SK-N-SH (cell line): Measurements from ENCODE around the gene CUX1. TPM values are rescaled to one million over a fixed set of nuclear protein-coding genes. Genes with fewer than 3 reads are reported as not detected.

Experiments used
- CTCF ChIA-PET: fragments of 300-600, 350-600 bp; formaldehyde crosslinking; extraction: SDS; loops from one replicate; lab custom pipeline; 2021; lab: Yijun Ruan, JAX
- POLR2A ChIA-PET: fragments of 350-600 bp; sonication (Branson Sonifier 250); formaldehyde crosslinking; extraction: SDS; loops from one replicate; lab custom pipeline; 2020; ENCODE audit warnings: antibody characterized with exemption, inconsistent platforms; lab: Yijun Ruan, JAX
- DNase-seq: peaks from one replicate; pipeline ENCODE4 v3.0.0; 2012
- H2AFZ ChIP-seq: fragments of 200-600 bp; sonication (generic); 2 replicates; pipeline ENCODE4 v1.8.1; 2016; ENCODE audit warnings: antibody characterized with exemption, mild to moderate bottlenecking, low read depth
- H3F3A ChIP-seq: fragments of 200-600 bp; sonication (generic); replicated peaks from 2 replicates; pipeline ENCODE3; 2016; ENCODE audit warnings: antibody characterized with exemption, mild to moderate bottlenecking; ENCODE audit not compliant: insufficient read depth
- H3K27ac ChIP-seq, 2 experiments: fragments of 200-500 bp in 1 of 2; fragments of 200-600 bp in 1 of 2; sonication (Bioruptor generic) in 1 of 2; sonication (generic), shearing (Covaris generic) in 1 of 2; 2 replicates each; pipeline versions ENCODE4 v1.5.1 to v1.6.1; 2014 to 2016; ENCODE audit warnings: low read depth in 2 of 2, inconsistent platforms in 1 of 2, low read length in 1 of 2, mild to moderate bottlenecking in 1 of 2, mixed read lengths in 1 of 2
- H3K27me3 ChIP-seq: fragments of 200-600 bp; sonication (generic), shearing (Covaris generic); 2 replicates; pipeline ENCODE4 v1.6.1; 2016; ENCODE audit warnings: mixed run types; ENCODE audit not compliant: insufficient read depth
- H3K36me3 ChIP-seq, 2 experiments: fragments of 200-500 bp in 1 of 2; fragments of 200-600 bp in 1 of 2; sonication (Bioruptor generic) in 1 of 2; sonication (generic) in 1 of 2; replicated peaks in 1 of 2; 2 replicates each; pipeline versions ENCODE3 to v1.5.1; 2014 to 2016; ENCODE audit warnings: low read length in 1 of 2, mild to moderate bottlenecking in 1 of 2; ENCODE audit not compliant: insufficient read depth in 2 of 2, control insufficient read depth in 1 of 2
- H3K4me1 ChIP-seq, 2 experiments: fragments of 200-500 bp in 1 of 2; fragments of 200-600 bp in 1 of 2; sonication (Bioruptor generic) in 1 of 2; sonication (generic), shearing (Covaris generic) in 1 of 2; 2 replicates each; pipeline versions ENCODE4 v1.5.1 to v1.6.1; 2014 to 2016; ENCODE audit warnings: low read depth in 1 of 2, low read length in 1 of 2, mixed run types in 1 of 2; ENCODE audit not compliant: insufficient read depth in 2 of 2, control insufficient read depth in 1 of 2
- H3K4me2 ChIP-seq: fragments of 200-600 bp; sonication (generic), shearing (Covaris generic); 2 replicates; pipeline ENCODE4 v1.6.1; 2017; ENCODE audit warnings: mixed run types
- H3K4me3 ChIP-seq, 2 experiments: fragments of 200-500 bp in 1 of 2; fragments of 200-600 bp in 1 of 2; sonication (Bioruptor generic) in 1 of 2; sonication (generic), shearing (Covaris generic) in 1 of 2; 2 replicates each; pipeline versions ENCODE4 v1.5.1 to v1.8.1; 2014 to 2016; ENCODE audit warnings: low read depth in 2 of 2, inconsistent platforms in 1 of 2, low read length in 1 of 2, mild to moderate bottlenecking in 1 of 2, mixed read lengths in 1 of 2, moderate library complexity in 1 of 2
- H3K79me2 ChIP-seq: fragments of 200-600 bp; sonication (generic); 2 replicates; pipeline ENCODE4 v1.8.1; 2017; ENCODE audit warnings: mild to moderate bottlenecking; ENCODE audit not compliant: insufficient read depth
- H3K9ac ChIP-seq: fragments of 200-600 bp; sonication (generic); 2 replicates; pipeline ENCODE4 v1.6.1; 2017; ENCODE audit warnings: mixed run types
- H3K9me2 ChIP-seq: fragments of 200-600 bp; sonication (generic); 2 replicates; pipeline ENCODE4 v1.6.1; 2017; ENCODE audit warnings: mixed run types
- H3K9me3 ChIP-seq: fragments of 200-600 bp; sonication (generic); 2 replicates; pipeline ENCODE4 v1.6.1; 2017; ENCODE audit warnings: mixed run types, mild to moderate bottlenecking, moderate library complexity
- H4K20me1 ChIP-seq: fragments of 200-600 bp; sonication (generic); 2 replicates; pipeline ENCODE4 v1.6.1; 2017; ENCODE audit warnings: mild to moderate bottlenecking, mixed run types; ENCODE audit not compliant: insufficient read depth
- CHD2 ChIP-seq: fragments of 150-350 bp; IDR thresholded peaks from 2 replicates; pipeline ENCODE4 v1.6.1; 2018; ENCODE audit warnings: low read length; ENCODE audit not compliant: partially characterized antibody
- EZH2phosphoT487 ChIP-seq: fragments of 200-600 bp; sonication (generic); IDR thresholded peaks from 2 replicates; pipeline ENCODE4 v1.6.1; 2017; ENCODE audit warnings: low read depth, mixed run types, mild to moderate bottlenecking, antibody characterized with exemption, moderate library complexity, borderline replicate concordance
- FOSL2 ChIP-seq: IDR thresholded peaks from 2 replicates; pipeline ENCODE4 v1.4.0; 2012; ENCODE audit warnings: low read depth, mild to moderate bottlenecking, moderate library complexity, borderline replicate concordance
- FOXJ3 ChIP-seq: sonication (generic); formaldehyde crosslinking; IDR thresholded peaks from 2 replicates; pipeline ENCODE4 v1.5.1; 2020; ENCODE audit warnings: mild to moderate bottlenecking, missing genetic modification reagents
- GATA2 ChIP-seq: sonication (generic); formaldehyde crosslinking; IDR thresholded peaks from 2 replicates; pipeline ENCODE4 v1.5.0; 2020; ENCODE audit warnings: mild to moderate bottlenecking, missing genetic modification reagents
- MEF2A ChIP-seq: IDR thresholded peaks from 2 replicates; pipeline ENCODE4 v1.4.0; 2012; ENCODE audit warnings: low read depth, borderline replicate concordance
- NFIC ChIP-seq: IDR thresholded peaks from 2 replicates; pipeline ENCODE4 v1.4.0; 2012; ENCODE audit warnings: borderline replicate concordance
- RAD21 ChIP-seq: IDR thresholded peaks from 2 replicates; pipeline ENCODE4 v1.6.1; 2012; ENCODE audit warnings: mild to moderate bottlenecking, low read length
- RCOR1 ChIP-seq: fragments of 150-350 bp; IDR thresholded peaks from 2 replicates; pipeline ENCODE4 v1.6.1; 2017; ENCODE audit warnings: antibody characterized with exemption, low read length
- YY1 ChIP-seq: IDR thresholded peaks from 2 replicates; pipeline ENCODE4 v1.4.0; 2012; ENCODE audit warnings: low read depth, mild to moderate bottlenecking
- WGBS: methylation state at CpG from one replicate; pipeline ENCODE4 v1.1.6; 2017; ENCODE audit warnings: low lambda C conversion rate; 5-methylcytosine and 5-hydroxymethylcytosine counted together
- polyA plus RNA-seq, 3 experiments: library from polyadenylated mRNA; depleted of rRNA; stranded (reverse); fragments of >200 nt; gene quantifications; 2 replicates each; pipeline ENCODE4 v1.2.3, GENCODE V29; 2012
- TF ChIP-seq, protein P1 (sequence below): IDR thresholded peaks from 2 replicates; pipeline ENCODE4 v1.4.0; 2012; ENCODE audit warnings: low read depth, borderline replicate concordance
- TF ChIP-seq, protein P2 (sequence below): IDR thresholded peaks from 2 replicates; pipeline ENCODE4 v1.6.1; 2012; ENCODE audit warnings: mild to moderate bottlenecking, low read depth, low read length, moderate library complexity
- TF ChIP-seq, protein P3 (sequence below): fragments of 200-600 bp; sonication (generic); IDR thresholded peaks from 2 replicates; pipeline ENCODE4 v1.6.1; 2017; ENCODE audit warnings: antibody characterized with exemption, mild to moderate bottlenecking, moderate library complexity
- TF ChIP-seq, protein P4 (sequence below): IDR thresholded peaks from 2 replicates; pipeline ENCODE4; 2012
- TF ChIP-seq, protein P5 (sequence below): IDR thresholded peaks from 2 replicates; pipeline ENCODE4 v1.4.0; 2012; ENCODE audit warnings: low read depth

CUX1 gene
- polyA plus RNA-seq, 1 of the 3 experiments (the other 2 are of a cell fraction), result 68.6 TPM

DNA sequence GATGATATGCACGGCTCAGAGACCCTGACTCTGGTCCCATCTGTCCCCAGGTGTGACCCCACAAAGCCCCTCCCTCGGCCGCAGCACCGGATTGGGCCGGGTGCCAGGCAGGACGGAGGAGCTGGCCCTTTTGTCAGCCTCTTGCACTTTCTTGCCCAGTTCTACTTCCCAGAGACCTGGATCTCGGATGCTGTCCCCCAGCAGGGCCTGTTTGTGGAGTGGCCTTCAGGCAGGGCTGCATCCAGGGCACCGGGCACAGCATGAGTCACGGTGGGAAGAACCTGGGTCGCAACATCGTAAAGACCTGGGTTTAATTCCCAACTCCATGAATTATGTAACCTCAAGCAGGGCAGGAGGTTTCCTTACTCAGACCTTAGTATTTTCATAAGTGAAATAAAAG, 310.9 kb downstream of the CUX1 start:
- ChIA-PET CTCF (interaction anchor here (1.5 kb wide), 2 partner anchors 9 to 11 kb away, joined by 3 read pairs; no protein-coding TSS in a partner anchor), POLR2A (no interaction called here)
- Histone ChIP-seq H3K79me2 (no peaks in the 10 kb centered on the region), H3K27ac (no peak overlapping the region), H3K36me3 (no peaks in the 10 kb centered on the region), H3K9ac (no peak overlapping the region), H4K20me1 (no peaks in the 10 kb centered on the region), H3K9me2 (no peaks in the 10 kb centered on the region), H3K27me3 (no peaks in the 10 kb centered on the region), H3F3A (peaks cover 3% of the 10 kb centered on the region), H3K9me3 (no peaks in the 10 kb centered on the region), H2AFZ (no peak overlapping the region), H3K4me1 (no peaks in the 10 kb centered on the region), H3K4me2 (no peak overlapping the region), H3K4me3 (no peak overlapping the region)
- TF ChIP-seq, protein P1, sequence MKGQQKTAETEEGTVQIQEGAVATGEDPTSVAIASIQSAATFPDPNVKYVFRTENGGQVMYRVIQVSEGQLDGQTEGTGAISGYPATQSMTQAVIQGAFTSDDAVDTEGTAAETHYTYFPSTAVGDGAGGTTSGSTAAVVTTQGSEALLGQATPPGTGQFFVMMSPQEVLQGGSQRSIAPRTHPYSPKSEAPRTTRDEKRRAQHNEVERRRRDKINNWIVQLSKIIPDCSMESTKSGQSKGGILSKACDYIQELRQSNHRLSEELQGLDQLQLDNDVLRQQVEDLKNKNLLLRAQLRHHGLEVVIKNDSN, result no peak
- no peak for TF ChIP-seq MEF2A
- no peak for TF ChIP-seq FOXJ3 (CRISPR knock-in tag)
- TF ChIP-seq RCOR1, result no peak
- no peak for TF ChIP-seq GATA2 (CRISPR knock-in tag)
- no peak for TF ChIP-seq FOSL2
- TF ChIP-seq, protein P2, sequence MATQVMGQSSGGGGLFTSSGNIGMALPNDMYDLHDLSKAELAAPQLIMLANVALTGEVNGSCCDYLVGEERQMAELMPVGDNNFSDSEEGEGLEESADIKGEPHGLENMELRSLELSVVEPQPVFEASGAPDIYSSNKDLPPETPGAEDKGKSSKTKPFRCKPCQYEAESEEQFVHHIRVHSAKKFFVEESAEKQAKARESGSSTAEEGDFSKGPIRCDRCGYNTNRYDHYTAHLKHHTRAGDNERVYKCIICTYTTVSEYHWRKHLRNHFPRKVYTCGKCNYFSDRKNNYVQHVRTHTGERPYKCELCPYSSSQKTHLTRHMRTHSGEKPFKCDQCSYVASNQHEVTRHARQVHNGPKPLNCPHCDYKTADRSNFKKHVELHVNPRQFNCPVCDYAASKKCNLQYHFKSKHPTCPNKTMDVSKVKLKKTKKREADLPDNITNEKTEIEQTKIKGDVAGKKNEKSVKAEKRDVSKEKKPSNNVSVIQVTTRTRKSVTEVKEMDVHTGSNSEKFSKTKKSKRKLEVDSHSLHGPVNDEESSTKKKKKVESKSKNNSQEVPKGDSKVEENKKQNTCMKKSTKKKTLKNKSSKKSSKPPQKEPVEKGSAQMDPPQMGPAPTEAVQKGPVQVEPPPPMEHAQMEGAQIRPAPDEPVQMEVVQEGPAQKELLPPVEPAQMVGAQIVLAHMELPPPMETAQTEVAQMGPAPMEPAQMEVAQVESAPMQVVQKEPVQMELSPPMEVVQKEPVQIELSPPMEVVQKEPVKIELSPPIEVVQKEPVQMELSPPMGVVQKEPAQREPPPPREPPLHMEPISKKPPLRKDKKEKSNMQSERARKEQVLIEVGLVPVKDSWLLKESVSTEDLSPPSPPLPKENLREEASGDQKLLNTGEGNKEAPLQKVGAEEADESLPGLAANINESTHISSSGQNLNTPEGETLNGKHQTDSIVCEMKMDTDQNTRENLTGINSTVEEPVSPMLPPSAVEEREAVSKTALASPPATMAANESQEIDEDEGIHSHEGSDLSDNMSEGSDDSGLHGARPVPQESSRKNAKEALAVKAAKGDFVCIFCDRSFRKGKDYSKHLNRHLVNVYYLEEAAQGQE, result no peak
- no peak for TF ChIP-seq CHD2
- TF ChIP-seq, protein P3, sequence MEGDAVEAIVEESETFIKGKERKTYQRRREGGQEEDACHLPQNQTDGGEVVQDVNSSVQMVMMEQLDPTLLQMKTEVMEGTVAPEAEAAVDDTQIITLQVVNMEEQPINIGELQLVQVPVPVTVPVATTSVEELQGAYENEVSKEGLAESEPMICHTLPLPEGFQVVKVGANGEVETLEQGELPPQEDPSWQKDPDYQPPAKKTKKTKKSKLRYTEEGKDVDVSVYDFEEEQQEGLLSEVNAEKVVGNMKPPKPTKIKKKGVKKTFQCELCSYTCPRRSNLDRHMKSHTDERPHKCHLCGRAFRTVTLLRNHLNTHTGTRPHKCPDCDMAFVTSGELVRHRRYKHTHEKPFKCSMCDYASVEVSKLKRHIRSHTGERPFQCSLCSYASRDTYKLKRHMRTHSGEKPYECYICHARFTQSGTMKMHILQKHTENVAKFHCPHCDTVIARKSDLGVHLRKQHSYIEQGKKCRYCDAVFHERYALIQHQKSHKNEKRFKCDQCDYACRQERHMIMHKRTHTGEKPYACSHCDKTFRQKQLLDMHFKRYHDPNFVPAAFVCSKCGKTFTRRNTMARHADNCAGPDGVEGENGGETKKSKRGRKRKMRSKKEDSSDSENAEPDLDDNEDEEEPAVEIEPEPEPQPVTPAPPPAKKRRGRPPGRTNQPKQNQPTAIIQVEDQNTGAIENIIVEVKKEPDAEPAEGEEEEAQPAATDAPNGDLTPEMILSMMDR, result no peak
- no peak for TF ChIP-seq EZH2phosphoT487
- TF ChIP-seq NFIC, result no peak
- TF ChIP-seq YY1, result no peak
- TF ChIP-seq, protein P4, sequence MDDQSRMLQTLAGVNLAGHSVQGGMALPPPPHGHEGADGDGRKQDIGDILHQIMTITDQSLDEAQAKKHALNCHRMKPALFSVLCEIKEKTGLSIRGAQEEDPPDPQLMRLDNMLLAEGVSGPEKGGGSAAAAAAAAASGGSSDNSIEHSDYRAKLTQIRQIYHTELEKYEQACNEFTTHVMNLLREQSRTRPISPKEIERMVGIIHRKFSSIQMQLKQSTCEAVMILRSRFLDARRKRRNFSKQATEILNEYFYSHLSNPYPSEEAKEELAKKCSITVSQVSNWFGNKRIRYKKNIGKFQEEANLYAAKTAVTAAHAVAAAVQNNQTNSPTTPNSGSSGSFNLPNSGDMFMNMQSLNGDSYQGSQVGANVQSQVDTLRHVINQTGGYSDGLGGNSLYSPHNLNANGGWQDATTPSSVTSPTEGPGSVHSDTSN, result no peak
- TF ChIP-seq, protein P5, sequence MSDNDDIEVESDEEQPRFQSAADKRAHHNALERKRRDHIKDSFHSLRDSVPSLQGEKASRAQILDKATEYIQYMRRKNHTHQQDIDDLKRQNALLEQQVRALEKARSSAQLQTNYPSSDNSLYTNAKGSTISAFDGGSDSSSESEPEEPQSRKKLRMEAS, result no peak
- no peak for TF ChIP-seq RAD21
- DNase-seq, result no peak
- WGBS, result 83% methylated on average over 7 of the region's 11 CpGs
